ENCODE data around the gene TMEM72.

DNA sequence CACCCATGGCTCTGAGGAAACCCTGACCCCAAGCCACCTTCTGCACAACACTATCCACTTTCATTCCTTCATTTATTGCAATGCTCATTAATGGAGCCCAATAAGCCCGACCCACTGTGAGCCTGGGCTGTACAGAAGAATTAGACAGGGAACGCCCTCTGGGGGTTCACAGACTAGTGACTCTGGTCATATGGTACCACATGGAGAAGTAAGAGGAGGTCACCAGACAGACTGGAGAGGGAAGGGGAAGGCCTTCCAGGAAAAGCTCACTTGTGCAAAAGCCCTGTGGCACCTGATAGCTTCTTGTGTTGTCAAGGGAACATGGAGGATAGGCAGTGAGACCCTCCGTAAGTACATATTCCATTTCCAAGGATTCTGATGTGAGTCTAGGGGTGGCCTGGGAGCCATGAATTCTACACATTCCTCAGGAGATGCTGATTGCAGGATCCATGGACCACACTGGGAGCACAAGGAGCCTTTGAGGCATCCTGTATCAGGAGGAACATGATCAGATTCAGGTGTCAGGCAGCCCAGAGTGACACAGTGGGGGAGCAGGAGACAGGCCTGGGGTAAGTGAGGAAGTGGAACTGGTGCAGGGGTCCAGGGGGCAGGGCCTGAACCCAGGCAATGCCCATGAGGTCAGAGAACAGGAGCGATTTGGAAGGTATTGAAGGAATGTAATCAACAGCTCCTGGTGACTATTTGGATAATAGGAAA lies 19.9 kb downstream of the TMEM72 start:
- TF ChIP-seq, protein P1, sequence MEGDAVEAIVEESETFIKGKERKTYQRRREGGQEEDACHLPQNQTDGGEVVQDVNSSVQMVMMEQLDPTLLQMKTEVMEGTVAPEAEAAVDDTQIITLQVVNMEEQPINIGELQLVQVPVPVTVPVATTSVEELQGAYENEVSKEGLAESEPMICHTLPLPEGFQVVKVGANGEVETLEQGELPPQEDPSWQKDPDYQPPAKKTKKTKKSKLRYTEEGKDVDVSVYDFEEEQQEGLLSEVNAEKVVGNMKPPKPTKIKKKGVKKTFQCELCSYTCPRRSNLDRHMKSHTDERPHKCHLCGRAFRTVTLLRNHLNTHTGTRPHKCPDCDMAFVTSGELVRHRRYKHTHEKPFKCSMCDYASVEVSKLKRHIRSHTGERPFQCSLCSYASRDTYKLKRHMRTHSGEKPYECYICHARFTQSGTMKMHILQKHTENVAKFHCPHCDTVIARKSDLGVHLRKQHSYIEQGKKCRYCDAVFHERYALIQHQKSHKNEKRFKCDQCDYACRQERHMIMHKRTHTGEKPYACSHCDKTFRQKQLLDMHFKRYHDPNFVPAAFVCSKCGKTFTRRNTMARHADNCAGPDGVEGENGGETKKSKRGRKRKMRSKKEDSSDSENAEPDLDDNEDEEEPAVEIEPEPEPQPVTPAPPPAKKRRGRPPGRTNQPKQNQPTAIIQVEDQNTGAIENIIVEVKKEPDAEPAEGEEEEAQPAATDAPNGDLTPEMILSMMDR (IDR thresholded peaks at IDR 0.05; ENCODE audit: low read depth, low read length, missing input control): no peak
- TF ChIP-seq, protein P2, sequence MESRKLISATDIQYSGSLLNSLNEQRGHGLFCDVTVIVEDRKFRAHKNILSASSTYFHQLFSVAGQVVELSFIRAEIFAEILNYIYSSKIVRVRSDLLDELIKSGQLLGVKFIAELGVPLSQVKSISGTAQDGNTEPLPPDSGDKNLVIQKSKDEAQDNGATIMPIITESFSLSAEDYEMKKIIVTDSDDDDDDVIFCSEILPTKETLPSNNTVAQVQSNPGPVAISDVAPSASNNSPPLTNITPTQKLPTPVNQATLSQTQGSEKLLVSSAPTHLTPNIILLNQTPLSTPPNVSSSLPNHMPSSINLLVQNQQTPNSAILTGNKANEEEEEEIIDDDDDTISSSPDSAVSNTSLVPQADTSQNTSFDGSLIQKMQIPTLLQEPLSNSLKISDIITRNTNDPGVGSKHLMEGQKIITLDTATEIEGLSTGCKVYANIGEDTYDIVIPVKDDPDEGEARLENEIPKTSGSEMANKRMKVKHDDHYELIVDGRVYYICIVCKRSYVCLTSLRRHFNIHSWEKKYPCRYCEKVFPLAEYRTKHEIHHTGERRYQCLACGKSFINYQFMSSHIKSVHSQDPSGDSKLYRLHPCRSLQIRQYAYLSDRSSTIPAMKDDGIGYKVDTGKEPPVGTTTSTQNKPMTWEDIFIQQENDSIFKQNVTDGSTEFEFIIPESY (IDR thresholded peaks at IDR 0.05): no peak
- TF ChIP-seq, protein P3, sequence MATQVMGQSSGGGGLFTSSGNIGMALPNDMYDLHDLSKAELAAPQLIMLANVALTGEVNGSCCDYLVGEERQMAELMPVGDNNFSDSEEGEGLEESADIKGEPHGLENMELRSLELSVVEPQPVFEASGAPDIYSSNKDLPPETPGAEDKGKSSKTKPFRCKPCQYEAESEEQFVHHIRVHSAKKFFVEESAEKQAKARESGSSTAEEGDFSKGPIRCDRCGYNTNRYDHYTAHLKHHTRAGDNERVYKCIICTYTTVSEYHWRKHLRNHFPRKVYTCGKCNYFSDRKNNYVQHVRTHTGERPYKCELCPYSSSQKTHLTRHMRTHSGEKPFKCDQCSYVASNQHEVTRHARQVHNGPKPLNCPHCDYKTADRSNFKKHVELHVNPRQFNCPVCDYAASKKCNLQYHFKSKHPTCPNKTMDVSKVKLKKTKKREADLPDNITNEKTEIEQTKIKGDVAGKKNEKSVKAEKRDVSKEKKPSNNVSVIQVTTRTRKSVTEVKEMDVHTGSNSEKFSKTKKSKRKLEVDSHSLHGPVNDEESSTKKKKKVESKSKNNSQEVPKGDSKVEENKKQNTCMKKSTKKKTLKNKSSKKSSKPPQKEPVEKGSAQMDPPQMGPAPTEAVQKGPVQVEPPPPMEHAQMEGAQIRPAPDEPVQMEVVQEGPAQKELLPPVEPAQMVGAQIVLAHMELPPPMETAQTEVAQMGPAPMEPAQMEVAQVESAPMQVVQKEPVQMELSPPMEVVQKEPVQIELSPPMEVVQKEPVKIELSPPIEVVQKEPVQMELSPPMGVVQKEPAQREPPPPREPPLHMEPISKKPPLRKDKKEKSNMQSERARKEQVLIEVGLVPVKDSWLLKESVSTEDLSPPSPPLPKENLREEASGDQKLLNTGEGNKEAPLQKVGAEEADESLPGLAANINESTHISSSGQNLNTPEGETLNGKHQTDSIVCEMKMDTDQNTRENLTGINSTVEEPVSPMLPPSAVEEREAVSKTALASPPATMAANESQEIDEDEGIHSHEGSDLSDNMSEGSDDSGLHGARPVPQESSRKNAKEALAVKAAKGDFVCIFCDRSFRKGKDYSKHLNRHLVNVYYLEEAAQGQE (IDR thresholded peaks at IDR 0.05): no peak
- no peak for TF ChIP-seq TAF1 (conservative IDR thresholded peaks at IDR 0.05)
- no peak for TF ChIP-seq SP1 (IDR thresholded peaks at IDR 0.05)
- TF ChIP-seq JUND (IDR thresholded peaks at IDR 0.05): no peak
- no peak for TF ChIP-seq RAD21 (IDR thresholded peaks at IDR 0.05)
- TF ChIP-seq, protein P4, sequence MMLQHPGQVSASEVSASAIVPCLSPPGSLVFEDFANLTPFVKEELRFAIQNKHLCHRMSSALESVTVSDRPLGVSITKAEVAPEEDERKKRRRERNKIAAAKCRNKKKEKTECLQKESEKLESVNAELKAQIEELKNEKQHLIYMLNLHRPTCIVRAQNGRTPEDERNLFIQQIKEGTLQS (IDR thresholded peaks at IDR 0.05): no peak
- no peak for TF ChIP-seq EGR1 (IDR thresholded peaks at IDR 0.05; ENCODE audit: low read depth in 2 of 2)
- no peak for TF ChIP-seq HNF4A (conservative IDR thresholded peaks at IDR 0.05)
- TF ChIP-seq, protein P5, sequence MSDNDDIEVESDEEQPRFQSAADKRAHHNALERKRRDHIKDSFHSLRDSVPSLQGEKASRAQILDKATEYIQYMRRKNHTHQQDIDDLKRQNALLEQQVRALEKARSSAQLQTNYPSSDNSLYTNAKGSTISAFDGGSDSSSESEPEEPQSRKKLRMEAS (IDR thresholded peaks at IDR 0.05): no peak
- TF ChIP-seq FOXA1 (IDR thresholded peaks at IDR 0.05): no peak
- no peak for TF ChIP-seq YY1 (IDR thresholded peaks at IDR 0.05)
